Neural cell (in vitro differentiated cells): ENCODE results near the gene RALGDS. TPM values are rescaled to one million over a fixed set of nuclear protein-coding genes. Genes with fewer than 3 reads are reported as not detected.

Experiments used
- H2AFZ ChIP-seq: fragments of 200-600, 300-800 bp; sonication (generic), shearing (Covaris generic); 2 replicates; pipeline ENCODE4 v1.6.0; 2014; ENCODE audit warnings: low read depth, mild to moderate bottlenecking, antibody characterized with exemption, low read length, moderate library complexity
- H3F3A ChIP-seq: fragments of 200-600 bp; shearing (Covaris generic); 2 replicates; pipeline ENCODE4 v1.6.1; 2016; ENCODE audit warnings: mild to moderate bottlenecking, moderate library complexity, mixed read lengths, antibody characterized with exemption, low read length; ENCODE audit not compliant: insufficient read depth, poor library complexity, severe bottlenecking
- H3K27ac ChIP-seq: fragments of 200-600, 300-800 bp; sonication (generic), shearing (Covaris generic); 2 replicates; pipeline ENCODE4 v1.5.1; 2014; ENCODE audit warnings: mild to moderate bottlenecking, low read length, moderate library complexity
- H3K27me3 ChIP-seq: fragments of 300-800, 200-600 bp; sonication (generic), shearing (Covaris generic); 2 replicates; pipeline ENCODE4 v1.6.0; 2014; ENCODE audit warnings: mild to moderate bottlenecking, low read depth, low read length, moderate library complexity; ENCODE audit not compliant: insufficient read depth
- H3K36me3 ChIP-seq: fragments of 300-800, 200-600 bp; sonication (generic), shearing (Covaris generic); 2 replicates; pipeline ENCODE4 v1.5.1; 2014; ENCODE audit warnings: mild to moderate bottlenecking, antibody characterized with exemption, low read length, moderate library complexity; ENCODE audit not compliant: insufficient read depth
- H3K4me2 ChIP-seq: fragments of 300-800, 200-600 bp; sonication (generic), shearing (Covaris generic); 2 replicates; pipeline ENCODE4 v1.6.0; 2014; ENCODE audit warnings: mild to moderate bottlenecking, low read length
- H3K4me3 ChIP-seq: fragments of 300-800, 200-600 bp; sonication (generic), shearing (Covaris generic); 2 replicates; pipeline ENCODE4 v1.5.1; 2014; ENCODE audit warnings: mild to moderate bottlenecking, low read length, moderate library complexity
- H3K79me2 ChIP-seq: fragments of 200-600 bp; shearing (Covaris generic); replicated peaks from 2 replicates; pipeline ENCODE4 v1.6.0; 2014; ENCODE audit warnings: mild to moderate bottlenecking, low read length, moderate library complexity; ENCODE audit not compliant: insufficient read depth
- H3K9ac ChIP-seq: fragments of 300-800, 200-600 bp; sonication (generic), shearing (Covaris generic); 2 replicates; pipeline ENCODE4 v1.6.1; 2016; ENCODE audit warnings: mild to moderate bottlenecking, low read length, mixed read lengths
- H3K9me2 ChIP-seq: fragments of 200-600 bp; shearing (Covaris generic); 2 replicates; pipeline ENCODE4 v1.6.1; 2016; ENCODE audit warnings: mild to moderate bottlenecking, low read length, mixed read lengths; ENCODE audit not compliant: insufficient read depth
- H3K9me3 ChIP-seq: fragments of 200-600, 300-800 bp; sonication (generic), shearing (Covaris generic); 2 replicates; pipeline ENCODE4 v1.6.1; 2016; ENCODE audit warnings: mild to moderate bottlenecking, mixed run types, low read length, moderate library complexity, mixed read lengths
- H4K20me1 ChIP-seq: fragments of 200-600 bp; shearing (Covaris generic); 2 replicates; pipeline ENCODE4 v1.6.1; 2016; ENCODE audit warnings: mild to moderate bottlenecking, mixed run types; ENCODE audit not compliant: insufficient read depth
- CTCF ChIP-seq: fragments of 450-650 bp; IDR thresholded peaks from 2 replicates; pipeline ENCODE4 v1.5.1; 2014; ENCODE audit warnings: antibody characterized with exemption, mild to moderate bottlenecking, moderate library complexity; ENCODE audit not compliant: poor library complexity, severe bottlenecking
- EP300 ChIP-seq: fragments of 450-650 bp; conservative IDR thresholded peaks from 2 replicates; pipeline ENCODE4 v1.6.1; 2014; ENCODE audit warnings: antibody characterized with exemption, mild to moderate bottlenecking, moderate library complexity; ENCODE audit not compliant: poor library complexity, severe bottlenecking
- EZH2 ChIP-seq: fragments of 200-600, 300-800 bp; shearing (Covaris generic), sonication (generic); IDR thresholded peaks from 2 replicates; pipeline ENCODE4 v1.6.1; 2014; ENCODE audit warnings: antibody characterized with exemption, low read length, borderline replicate concordance, mild to moderate bottlenecking; ENCODE audit not compliant: insufficient read depth, poor library complexity, severe bottlenecking
- MXI1 ChIP-seq: fragments of 450-650 bp; conservative IDR thresholded peaks from 2 replicates; pipeline ENCODE4 v1.6.1; 2014; ENCODE audit warnings: antibody characterized with exemption, mild to moderate bottlenecking; ENCODE audit not compliant: poor library complexity, severe bottlenecking
- POLR2AphosphoS5 ChIP-seq: IDR thresholded peaks from 2 replicates; pipeline ENCODE4 v1.6.1; 2012
- RAD21 ChIP-seq: fragments of 450-650 bp; conservative IDR thresholded peaks from 2 replicates; pipeline ENCODE4 v1.6.1; 2014; ENCODE audit warnings: antibody characterized with exemption, mild to moderate bottlenecking, moderate library complexity
- REST ChIP-seq: IDR thresholded peaks from 2 replicates; pipeline ENCODE4 v1.6.1; 2012; ENCODE audit warnings: borderline replicate concordance
- SMC3 ChIP-seq: fragments of 450-650 bp; conservative IDR thresholded peaks from 2 replicates; pipeline ENCODE4 v1.6.1; 2014; ENCODE audit warnings: antibody characterized with exemption, mild to moderate bottlenecking, moderate library complexity; ENCODE audit not compliant: poor library complexity
- TAF1 ChIP-seq: IDR thresholded peaks from 2 replicates; pipeline ENCODE4 v1.6.1; 2012; ENCODE audit warnings: low read depth
- polyA plus RNA-seq: library from polyadenylated mRNA; depleted of rRNA; stranded (reverse); fragments of >200 nt; gene quantifications from 2 replicates; pipeline ENCODE4 v1.2.3, GENCODE V29; 2014

The RALGDS gene
- polyA plus RNA-seq, 1 donor from 2014 or later = 174 TPM

- Histone ChIP-seq H3K36me3 (no peaks in the 10 kb centered on the region), H3K79me2 (peaks cover 30% of the 10 kb centered on the region), H3K27me3 (no peaks in the 10 kb centered on the region), H3F3A (no peaks in the 10 kb centered on the region), H3K9ac (no peak overlapping the region), H3K27ac (no peak overlapping the region), H3K9me2 (no peaks in the 10 kb centered on the region), H3K4me3 (no peak overlapping the region), H4K20me1 (peaks cover 22% of the 10 kb centered on the region), H3K9me3 (no peaks in the 10 kb centered on the region), H3K4me2 (no peak overlapping the region), H2AFZ (no peak overlapping the region)
- TF ChIP-seq RAD21 = no peak
- no peak for TF ChIP-seq TAF1
- no peak for TF ChIP-seq MXI1
- TF ChIP-seq REST = no peak
- no peak for TF ChIP-seq CTCF
- no peak for TF ChIP-seq SMC3
- no peak for TF ChIP-seq POLR2AphosphoS5
These were observed 5.3 kb downstream of the RALGDS start for GRCh38 chr9:133115604-133116345.

- no peak overlapping the region for H3K4me2 ChIP-seq
- H3F3A ChIP-seq = no peaks in the 10 kb centered on the region
- TF ChIP-seq SMC3 (no peak), EP300 (no peak), RAD21 (no peak), POLR2AphosphoS5 (no peak), CTCF (no peak), EZH2 (no peak), REST (no peak), MXI1 (no peak), TAF1 (no peak)
- no peak overlapping the region for H3K9ac ChIP-seq
- no peaks in the 10 kb centered on the region for H3K9me2 ChIP-seq
- no peak overlapping the region for H3K4me3 ChIP-seq
- no peaks in the 10 kb centered on the region for H3K9me3 ChIP-seq
- no peaks in the 10 kb centered on the region for H3K27me3 ChIP-seq
- H2AFZ ChIP-seq = no peak overlapping the region
- peaks cover 22% of the 10 kb centered on the region for H4K20me1 ChIP-seq
- peaks cover 30% of the 10 kb centered on the region for H3K79me2 ChIP-seq
- H3K36me3 ChIP-seq = no peaks in the 10 kb centered on the region
- H3K27ac ChIP-seq = no peak overlapping the region
These were observed 6.0 kb downstream of the RALGDS start for GRCh38 chr9:133114886-133115603.
